LNCaP clone FGC (cell line): Measurements from ENCODE around the gene MAGI2.
"Not testable (repeated sequence)": the region's sequence is repeated elsewhere in the genome, so short reads cannot be mapped to it uniquely, and the experiment has no call there.

ENCODE experiments used
- DNase-seq: peaks from one replicate; pipeline ENCODE4 v3.0.0-alpha.2; 2011; ENCODE audit warnings: low read depth
- H3K4me3 ChIP-seq: 2 replicates; pipeline ENCODE4 v1.5.1; 2011; ENCODE audit warnings: mild to moderate bottlenecking, low read depth, low read length, control low read depth
- TF ChIP-seq, protein P1 (sequence below): IDR thresholded peaks from 2 replicates; pipeline ENCODE4 v1.5.1; 2012; ENCODE audit warnings: mild to moderate bottlenecking; ENCODE audit not compliant: control insufficient read depth, insufficient read depth; ENCODE audit errors: extremely low read depth

MAGI2 gene

DNA sequence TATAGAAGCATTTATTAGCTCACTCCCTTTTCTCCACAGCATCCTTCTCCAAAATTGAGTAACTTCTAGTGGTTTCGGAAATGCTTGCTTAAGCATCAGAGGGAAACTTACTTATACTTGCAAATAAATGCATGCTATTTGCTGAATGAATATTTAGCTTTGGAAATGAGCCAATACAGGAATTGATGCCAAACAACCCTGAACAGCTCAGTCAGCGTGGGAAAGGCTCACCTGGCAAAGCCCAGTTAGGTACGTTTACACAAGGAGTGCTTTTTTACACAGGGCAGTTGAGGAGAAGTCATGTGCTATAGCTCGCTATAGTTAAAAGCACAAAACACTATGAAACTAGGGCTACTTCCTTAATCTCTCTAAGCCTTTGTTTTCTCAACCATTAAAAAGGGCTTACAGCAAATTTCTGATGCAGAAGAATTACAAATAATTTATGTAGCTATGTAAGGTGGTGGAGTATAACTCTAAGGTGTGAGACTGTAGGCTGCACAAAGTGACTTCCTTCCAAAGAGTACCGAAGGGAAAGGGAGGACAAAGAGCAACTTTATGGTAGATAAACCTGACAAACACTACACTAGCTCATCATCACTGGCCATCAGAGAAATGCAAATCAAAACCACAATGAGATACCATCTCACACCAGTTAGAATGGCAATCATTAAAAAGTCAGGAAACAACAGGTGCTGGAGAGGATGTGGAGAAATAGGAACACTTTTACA, 1156.7 kb downstream of the MAGI2 start:
- TF ChIP-seq, protein P1, sequence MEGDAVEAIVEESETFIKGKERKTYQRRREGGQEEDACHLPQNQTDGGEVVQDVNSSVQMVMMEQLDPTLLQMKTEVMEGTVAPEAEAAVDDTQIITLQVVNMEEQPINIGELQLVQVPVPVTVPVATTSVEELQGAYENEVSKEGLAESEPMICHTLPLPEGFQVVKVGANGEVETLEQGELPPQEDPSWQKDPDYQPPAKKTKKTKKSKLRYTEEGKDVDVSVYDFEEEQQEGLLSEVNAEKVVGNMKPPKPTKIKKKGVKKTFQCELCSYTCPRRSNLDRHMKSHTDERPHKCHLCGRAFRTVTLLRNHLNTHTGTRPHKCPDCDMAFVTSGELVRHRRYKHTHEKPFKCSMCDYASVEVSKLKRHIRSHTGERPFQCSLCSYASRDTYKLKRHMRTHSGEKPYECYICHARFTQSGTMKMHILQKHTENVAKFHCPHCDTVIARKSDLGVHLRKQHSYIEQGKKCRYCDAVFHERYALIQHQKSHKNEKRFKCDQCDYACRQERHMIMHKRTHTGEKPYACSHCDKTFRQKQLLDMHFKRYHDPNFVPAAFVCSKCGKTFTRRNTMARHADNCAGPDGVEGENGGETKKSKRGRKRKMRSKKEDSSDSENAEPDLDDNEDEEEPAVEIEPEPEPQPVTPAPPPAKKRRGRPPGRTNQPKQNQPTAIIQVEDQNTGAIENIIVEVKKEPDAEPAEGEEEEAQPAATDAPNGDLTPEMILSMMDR: no peak
- no peak for DNase-seq

DNA sequence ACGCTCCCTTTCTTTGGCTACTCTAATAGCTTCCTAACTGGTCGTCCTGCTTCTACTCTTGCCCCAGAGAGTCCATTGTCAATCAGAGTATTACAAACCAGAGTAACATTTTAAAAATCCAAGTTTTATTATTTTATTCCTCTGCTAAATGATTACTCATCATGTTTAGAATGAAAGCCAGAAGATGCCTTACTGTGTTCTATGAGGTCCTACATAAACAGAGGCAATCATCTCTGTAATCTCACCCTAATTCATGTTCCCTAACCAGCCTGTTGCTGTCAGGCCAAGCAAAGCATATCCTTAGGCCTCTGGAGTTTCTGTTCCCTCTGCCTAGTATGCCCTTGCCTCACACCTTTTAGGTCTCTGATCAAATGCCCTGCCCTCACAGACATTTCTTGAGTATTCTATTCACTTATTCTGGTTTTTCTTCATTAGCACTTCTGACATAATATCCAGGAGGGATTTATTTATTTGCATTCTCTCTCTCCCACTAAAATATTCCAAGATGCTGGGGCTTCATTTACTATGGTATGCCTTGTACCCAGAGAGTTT, 1157.3 kb downstream of the MAGI2 start:
- no peak for DNase-seq
- TF ChIP-seq, protein P1: no peak
- no peak overlapping the region for H3K4me3 ChIP-seq

More for the DNA sequence above, 1156.7 kb downstream of the MAGI2 start:
- H3K4me3 ChIP-seq: no peak overlapping the region

DNA sequence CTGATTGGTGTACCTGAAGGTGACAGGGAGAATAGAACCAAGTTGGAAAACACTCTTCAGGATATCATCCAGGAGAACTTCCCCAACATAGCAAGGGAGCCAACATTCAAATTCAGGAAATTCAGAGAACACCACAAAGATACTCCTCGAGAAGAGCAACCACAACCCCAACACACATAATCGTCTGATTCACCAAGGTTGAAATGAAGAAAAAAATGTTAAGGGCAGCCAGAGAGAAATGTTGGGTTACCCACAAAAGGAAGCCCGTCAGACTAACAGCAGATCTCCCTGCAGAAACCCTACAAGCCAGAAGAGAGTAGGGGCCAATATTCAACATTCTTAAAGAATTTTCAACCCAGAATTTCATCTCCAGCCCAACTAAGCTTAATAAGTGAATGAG, 1164.0 kb downstream of the MAGI2 start:
- not testable (repeated sequence) for H3K4me3 ChIP-seq, DNase-seq

DNA sequence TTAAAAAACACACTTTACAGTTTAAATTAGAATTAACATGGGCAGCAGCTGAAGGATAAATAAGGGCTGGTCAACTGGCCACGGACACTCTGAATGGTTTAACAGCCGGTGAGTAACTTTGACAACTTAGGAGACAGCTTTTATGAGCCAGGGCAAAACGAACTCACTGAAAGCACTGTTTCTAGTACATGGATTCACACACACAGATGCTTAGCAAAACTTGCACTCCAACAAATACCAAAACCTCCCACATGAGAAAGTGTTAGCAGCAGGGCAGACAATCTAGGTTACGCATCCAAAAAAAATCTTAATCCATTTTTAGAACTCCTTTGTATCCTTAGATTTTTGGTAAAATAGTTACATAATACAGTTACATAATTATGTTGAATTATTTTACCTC, 1168.5 kb downstream of the MAGI2 start:
- TF ChIP-seq, protein P1: no peak
- DNase-seq: no peak
- no peak overlapping the region for H3K4me3 ChIP-seq

- no peak for DNase-seq
- TF ChIP-seq, protein P1: no peak
- no peak overlapping the region for H3K4me3 ChIP-seq
These were observed 1173.2 kb downstream of the MAGI2 start for GRCh38 chr7:78280276-78280675.

- H3K4me3 ChIP-seq: no peak overlapping the region
- DNase-seq: no peak
- TF ChIP-seq, protein P1: no peak
These were observed 1174.0 kb downstream of the MAGI2 start for GRCh38 chr7:78279457-78279856.

GRCh38 chr7:78279032-78279431, 1174.4 kb downstream of the MAGI2 start:
- no peak for DNase-seq
- H3K4me3 ChIP-seq: no peak overlapping the region

More at GRCh38 chr7:78279032-78279431, 1174.4 kb downstream of the MAGI2 start:
- TF ChIP-seq, protein P1: no peak
